IPS DF 19.7 (cell line): ENCODE data around the gene SMOC1.

Source experiments
- DNase-seq: peaks from one replicate; pipeline ENCODE4 v3.0.0-alpha.2; 2013; ENCODE audit warnings: low read depth, low spot score

SMOC1 gene

DNA sequence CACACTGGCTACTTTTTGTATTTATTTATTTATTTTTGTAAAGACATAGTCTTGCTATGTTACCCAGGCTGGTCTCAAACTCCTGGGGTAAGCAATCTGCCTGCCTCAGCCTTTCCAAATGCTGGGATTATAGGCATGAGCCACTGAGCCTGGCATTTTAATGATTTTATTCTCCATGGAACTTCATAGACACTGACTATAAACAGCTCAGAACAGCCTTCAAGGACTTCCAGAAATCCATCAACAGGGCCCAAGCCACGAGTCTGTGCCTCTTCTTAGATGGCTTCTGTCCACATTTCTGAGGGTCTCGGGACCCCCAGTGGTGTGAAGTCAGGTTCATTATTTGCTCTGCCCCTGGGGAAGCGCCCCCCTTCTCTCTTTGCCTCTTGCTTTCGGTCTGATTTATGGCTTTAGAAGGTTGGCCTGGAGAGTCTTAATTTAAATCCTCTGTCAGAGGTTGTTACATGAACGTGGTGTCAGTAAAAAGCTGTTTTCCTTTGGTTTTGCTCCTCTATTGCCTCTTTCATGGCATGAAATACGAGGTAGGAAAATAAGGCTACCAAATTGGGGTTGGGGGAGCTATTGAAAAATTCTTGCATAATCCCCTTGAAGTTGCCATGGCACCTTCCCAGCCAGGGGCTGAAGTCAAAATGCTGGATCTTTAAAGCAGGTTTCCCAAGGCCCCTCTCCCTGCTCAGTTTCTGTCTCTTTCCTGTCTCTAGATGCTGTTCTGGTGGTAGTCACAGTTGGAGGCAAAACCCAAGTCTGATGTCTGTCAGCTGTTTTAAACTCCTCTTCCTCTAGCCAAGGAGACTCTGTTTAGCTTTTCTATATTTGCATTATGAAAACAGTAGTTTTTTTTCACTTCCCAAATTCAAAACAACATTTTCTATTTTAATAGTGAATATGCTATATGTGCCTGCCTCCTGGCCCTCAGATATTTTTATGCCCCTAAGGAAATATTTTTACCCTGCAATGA is 129.4 kb downstream of the SMOC1 start:
- no peak for DNase-seq

DNA sequence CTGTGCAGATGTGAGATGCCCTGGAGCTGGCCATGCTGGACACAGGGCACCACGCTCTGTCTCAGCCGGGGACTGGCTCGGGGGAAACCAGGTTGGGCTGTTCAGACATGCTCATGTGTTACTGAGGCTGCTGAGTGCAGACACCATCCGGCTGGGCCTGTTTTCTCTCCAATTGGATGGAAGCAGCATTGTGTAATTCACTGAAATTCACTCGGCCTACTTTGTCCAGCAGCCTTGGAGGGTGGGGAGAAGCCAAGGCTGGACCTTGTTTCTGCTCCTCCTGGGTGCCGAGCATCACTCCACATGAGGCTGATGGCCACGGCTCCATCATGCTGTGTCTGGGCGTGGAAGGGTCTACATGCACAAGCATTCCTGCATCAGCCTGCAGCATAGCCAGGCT is 130.7 kb downstream of the SMOC1 start:
- DNase-seq = no peak

DNA sequence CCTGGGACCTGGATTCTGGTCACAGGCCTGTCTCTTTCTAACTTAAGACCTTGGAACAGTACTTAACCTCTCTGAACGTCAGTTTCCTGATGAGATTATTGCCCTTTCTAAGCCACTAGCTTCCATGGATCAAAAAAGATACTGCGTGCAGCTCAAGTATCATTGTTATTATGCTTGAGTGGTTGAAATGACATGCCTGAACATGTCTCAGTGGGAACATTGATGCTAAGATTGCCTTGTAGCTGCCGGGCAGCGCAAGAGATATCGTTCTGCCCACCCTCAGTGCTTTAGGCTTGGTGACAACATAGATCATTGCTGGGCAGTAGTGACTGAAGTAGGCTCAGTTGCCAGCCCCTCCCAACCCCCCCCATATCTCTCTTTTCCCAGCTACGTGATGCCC is 131.9 kb downstream of the SMOC1 start:
- no peak for DNase-seq

DNA sequence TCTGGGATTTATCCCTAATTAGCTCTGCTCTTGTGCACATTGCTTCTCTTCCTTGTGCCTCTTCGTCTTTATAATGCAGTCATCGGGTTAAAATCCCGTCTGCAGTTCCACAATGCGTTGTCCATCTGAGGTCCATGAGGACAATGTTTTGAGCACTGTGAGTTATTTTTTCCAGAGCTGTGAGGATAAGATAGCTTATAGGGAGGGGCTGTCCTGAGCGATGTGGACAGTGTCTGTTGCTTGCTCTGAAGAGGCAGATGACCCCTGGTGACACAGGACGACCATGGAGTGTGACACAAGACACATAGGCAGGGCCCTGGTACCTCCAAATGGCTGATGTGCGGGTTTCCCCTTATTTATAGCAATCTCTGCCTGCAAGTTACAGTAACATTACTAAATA is 132.5 kb downstream of the SMOC1 start:
- no peak for DNase-seq

DNA sequence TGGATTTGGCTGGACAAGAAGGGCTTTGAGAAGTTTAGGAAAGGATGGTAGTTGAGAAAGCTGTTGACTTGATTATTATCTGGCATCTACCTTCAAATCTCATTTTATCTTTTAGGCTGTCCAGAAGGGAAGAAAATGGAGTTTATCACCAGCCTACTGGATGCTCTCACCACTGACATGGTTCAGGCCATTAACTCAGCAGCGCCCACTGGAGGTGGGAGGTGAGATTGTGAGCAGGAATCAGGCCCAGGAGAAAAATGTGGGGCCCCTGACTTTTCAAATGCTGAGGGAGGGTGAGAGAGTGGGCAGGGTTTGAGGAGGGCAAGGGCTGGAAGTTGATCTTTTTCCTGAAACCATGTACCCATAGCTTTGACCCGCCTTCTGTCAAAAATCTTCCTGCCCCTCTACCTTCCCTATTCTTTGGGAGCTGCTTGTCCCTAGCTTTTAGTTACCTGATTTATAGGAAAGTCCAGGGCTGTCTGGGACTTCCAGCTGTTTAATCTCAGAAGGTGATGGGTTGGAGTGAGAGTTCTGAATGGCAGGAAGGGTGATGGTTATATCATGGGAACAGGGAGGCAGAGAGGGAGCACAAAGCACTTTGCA is 134.2 kb downstream of the SMOC1 start:
- DNase-seq = no peak

DNA sequence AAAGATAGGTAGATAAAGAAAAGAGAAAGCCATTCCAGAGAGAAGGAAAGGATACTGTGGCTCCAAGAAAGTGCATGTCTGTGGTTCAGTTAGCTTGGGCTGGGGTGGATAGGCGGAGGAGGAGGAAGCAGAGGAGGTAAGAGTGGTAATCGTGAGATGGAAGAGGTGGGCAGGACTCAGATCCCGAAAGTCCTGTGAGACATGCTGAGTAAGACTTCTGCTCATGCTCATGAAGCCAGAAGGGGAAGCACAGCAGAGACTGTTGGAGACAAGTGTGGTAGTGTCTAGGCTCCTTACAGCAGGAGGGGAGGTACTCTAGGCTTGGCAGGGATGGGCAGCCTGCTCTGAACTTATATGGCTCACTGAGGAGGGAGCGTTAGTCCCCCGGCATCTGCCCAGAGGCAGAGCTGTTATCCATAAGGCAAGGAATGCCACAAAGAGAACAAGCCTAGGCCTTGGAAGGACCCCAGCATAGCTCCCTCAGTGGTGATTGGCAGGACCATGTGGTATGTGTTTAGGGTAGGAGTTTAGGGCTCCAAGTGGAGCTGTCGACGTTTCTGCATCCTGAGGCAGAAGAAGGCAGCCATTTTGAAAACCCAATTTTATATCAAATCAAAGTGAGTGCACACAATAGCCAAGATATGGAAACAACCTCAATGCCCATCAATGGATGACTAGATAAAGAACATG is 135.3 kb downstream of the SMOC1 start:
- no peak for DNase-seq

DNA sequence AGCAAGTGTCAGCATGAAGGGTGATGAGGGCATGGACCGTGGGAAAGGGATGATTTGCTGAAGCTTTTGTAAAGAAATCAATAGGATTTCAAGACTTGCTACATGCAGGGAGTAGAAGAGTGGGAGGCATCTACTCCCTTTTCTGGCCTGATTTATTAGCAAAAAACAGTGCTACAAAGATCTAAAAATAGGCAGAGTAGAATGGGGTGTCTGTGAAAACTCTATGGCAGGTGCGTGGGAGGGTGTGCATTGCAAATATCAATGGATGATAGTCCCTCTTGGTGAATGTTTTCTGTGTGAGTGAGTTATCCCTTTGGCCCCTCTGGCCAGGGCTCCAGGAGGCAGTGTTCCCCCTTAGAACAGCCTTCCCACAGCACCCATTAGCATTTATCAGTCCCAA is 139.0 kb downstream of the SMOC1 start:
- DNase-seq = no peak

DNA sequence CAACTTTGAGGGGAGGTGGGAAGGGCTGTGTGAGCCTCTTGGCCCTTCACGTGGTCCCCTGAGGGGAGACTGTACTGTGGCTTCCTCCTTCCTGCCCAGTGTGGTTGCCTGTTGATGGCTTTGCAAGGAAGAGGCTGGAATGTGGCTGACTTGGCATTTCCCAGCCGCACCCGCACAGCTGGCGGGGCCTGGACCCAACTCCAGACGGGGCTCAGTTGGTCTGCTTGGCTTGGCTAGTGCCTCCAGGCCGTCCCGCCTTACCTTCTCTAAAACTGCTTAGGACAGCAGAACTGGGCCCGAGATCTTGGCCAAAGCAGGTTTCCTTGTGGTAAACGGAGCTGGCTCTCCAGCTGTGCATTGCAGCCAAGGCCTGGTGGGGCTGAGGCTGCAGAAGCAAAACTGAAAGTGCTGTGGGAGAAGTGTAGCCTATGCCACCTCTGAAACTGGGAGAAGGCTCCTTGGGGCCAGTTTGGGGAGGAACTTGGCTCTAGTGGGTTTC is 139.5 kb downstream of the SMOC1 start:
- no peak for DNase-seq

DNA sequence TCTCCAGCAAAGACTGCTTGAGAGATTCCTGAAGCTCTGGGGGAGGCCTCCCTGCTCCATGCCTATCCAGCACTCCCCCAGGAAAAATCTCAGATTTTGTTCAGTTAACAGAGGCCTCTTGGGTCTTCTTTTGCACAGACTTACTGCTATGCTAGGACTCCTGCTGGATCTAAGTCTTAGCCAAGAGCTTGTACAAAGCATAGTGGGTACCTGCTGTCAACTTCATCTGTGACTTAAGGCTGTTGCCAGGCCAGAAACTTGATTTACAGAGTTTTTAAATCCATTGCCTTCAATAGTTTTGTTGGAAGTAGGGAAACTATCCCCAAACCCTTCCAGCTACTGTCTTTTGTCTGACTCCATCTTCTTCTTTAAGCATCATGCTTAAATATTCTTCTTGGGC is 140.5 kb downstream of the SMOC1 start:
- no peak for DNase-seq

DNA sequence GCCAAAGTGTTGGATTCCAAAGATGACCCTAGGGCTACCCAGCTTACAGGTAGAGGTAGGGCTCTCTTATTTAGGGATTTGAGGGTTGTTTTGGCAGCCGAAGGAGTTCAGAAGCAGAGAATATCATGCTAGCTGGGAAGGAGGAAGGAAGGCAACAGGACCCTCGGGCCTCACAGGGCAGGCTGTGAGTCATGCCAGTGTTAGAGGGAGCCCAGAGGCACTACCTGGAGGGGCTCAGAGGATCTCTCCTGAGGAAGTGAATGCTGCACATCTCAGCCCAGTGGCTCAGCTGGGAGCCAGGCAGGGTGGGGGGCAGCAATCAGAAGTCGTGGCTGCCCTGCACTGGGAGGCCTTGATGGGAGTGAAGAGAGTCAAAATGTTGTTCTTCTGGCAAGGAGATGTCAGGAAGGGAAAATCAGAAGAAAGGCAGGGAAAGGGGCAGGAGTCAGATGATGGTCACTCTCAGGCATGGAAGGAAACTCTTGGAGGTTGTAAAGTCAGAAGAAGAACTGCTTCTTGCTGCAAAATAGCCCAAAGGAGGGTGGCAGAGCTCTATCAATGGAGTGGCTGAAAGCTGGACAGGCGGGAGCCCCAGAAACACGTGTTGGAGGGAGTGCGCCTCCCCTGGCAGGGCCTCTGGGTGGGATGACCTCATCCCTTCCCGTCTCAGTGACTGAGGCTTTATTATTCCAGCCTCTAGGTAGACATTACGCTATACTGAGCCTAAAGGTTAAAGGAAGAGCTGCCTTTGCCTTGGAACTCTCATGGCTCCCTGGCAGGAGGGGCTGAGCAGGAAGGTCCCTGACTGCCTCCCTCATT is 141.3 kb downstream of the SMOC1 start:
- DNase-seq = no peak

DNA sequence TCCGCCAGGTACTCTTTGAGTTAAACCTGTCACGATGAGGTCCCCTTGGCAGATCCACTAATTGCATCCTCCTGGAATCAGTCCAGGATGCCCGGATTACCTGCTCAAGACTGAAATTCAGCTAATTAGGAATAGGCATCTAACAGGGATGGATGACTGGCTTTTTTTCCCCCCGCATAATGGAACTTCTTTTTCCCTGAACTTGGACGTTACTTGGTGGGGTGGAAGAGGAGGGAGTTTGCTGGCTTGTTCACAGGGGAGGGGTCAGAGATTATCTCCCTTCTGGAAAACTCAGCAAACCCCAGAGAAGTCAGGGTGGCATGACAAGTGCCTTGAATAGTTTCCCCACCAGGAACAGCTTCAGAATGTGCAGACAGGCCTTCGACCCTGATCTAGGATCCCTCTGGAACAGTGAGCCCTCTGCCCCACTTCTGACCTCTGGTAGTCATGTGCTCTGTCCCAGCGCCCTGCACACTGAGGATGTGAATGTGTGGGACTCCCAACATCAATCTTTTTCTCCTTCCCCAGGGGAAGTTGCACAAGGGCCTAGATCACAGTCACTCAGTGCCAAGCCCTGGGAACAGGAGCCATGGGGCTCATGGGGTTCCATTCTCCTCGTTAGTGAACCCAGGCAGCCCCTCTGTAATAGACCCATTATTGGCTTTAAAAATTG is 142.5 kb downstream of the SMOC1 start:
- DNase-seq = no peak

DNA sequence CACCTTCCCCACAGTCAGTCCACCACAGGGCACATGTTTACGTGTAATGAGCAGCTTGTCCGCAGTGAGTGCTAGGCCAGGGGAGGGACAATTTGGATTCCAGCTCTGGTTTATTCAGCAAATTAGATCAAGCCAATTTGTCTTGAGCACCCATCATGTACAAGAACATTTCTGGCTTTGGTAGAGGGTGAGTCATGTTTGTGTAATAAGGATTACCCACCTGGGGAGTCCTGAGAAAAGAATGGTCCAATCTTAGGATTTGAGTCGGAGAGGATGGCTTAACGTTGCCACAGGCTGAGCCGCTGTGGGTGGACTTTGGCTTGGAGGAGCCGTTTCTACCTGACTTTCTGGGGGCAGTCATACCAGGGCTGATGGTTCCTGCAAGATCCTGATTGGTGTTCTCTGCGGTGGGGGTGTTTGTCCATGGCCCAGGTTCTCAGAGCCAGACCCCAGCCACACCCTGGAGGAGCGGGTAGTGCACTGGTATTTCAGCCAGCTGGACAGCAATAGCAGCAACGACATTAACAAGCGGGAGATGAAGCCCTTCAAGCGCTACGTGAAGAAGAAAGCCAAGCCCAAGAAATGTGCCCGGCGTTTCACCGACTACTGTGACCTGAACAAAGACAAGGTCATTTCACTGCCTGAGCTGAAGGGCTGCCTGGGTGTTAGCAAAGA is 143.7 kb downstream of the SMOC1 start:
- no peak for DNase-seq

DNA sequence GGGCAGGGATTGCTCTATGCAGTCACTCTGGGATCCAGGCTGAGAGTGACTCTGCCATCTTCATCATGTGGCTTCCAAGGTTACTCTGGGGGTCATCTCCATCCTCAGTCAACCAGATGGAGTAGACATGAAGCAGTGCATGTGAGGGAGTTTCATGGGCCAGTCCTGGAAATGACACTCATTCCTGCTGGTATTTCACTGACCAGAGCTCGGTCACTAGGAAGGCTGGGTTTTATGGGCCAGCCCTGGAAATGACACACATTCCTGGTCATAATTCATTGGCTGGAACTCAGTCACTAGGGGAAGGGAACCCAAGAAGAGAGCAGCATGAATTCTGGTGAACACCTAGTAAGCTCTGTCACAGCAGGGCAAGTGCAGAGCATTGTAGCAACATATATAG is 144.7 kb downstream of the SMOC1 start:
- DNase-seq = no peak

DNA sequence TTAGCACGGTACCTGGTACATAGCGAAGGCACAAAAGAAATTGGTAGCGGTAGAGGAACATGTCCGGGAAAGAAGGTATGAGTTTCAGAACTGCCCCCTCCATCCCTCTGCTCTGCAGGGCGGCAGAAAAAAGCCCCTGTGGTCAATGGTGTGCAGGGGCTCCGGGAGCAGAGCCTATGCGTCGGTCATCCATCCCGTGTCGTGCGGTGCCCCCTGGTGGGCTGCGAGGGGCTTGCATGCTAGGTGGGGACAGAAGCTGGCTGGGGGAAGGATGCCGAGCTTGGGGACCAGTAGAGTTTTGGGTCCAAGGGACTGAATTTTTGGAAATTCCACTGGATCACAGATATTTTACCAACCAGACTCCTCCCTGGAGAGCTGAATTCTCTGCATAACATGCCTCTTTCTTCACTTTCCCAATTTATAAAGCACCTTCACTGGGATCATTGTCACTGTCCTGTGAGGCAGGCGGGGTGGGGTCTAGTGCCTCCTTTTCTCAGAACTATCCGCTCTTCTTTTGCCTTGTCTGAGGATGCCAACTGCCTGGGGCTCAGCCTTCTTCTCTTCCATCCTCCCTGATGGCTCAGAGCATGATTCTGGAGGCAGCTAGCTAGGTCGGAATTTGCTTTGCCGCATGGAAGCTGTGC is 148.7 kb downstream of the SMOC1 start:
- DNase-seq = no peak

DNA sequence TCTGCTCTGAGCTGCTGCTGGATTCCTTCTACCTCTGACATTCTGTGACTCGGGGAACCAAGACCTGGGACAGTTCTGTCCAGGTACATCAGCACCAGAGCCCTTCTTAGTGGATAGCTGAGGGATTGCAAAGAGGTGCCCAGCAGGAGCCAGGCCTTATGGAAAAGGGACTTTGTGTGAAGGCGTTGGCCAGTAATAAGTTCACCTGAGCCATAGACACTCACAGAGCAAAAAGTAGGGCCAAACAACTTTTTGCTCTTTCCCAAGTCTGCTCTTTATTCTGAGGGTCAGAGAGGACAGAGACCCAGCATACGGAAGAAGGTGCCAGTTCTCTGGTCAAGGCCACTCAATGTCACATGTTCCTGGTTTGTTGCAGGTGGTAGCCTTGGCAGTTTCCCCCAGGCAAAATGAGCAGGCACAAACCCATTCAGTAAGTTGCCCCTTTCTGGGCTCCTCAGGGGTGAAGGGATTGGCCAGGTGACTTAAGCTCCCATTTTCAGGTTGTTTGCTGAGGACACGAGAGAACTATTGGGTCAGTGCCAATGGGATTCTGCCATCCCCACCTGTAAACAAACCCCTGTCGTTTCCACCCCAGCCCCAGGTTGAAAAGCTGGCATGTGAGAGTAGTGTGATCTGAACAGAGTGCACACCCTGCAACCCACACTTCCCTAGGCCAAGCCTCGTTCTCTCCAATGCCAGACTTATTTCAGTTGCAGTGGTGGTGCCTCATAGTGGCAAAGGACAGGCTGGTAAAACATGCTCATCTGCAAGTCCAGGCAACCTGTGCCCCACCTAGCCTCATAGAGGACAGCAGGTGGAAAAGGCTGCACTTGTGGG is 150.3 kb downstream of the SMOC1 start:
- DNase-seq = no peak

DNA sequence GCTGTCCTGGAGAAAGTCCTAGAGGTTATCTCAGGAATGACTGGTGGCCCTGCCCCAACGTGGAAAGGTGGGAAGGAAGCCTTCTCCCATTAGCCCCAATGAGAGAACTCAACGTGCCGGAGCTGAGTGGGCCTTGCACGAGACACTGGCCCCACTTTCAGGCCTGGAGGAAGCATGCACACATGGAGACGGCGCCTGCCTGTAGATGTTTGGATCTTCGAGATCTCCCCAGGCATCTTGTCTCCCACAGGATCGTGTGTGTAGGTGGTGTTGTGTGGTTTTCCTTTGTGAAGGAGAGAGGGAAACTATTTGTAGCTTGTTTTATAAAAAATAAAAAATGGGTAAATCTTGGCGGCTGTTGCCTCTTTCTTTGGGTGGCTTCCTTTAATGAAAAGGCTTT is 152.8 kb downstream of the SMOC1 start:
- DNase-seq = no peak

DNA sequence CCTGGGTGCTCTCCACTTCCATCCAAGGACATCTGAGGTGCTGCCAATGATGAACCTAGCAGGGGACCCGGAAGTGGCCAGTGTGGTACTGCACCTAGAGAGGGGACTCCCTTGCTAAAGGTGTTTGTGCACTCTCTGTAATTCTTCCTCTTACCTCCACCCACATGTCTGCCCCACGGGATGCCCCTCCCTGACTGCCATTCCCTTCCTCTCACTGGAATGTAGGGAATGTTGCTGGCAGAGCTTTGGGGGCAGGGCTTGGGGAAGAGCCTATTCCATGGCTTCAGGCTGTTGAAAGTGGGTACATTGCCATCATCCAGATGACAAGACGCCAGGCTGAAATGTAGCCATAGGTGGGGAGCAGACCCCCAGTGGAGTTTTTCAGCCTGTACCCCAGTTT is 153.2 kb downstream of the SMOC1 start:
- DNase-seq = peak; percentile 59

DNA sequence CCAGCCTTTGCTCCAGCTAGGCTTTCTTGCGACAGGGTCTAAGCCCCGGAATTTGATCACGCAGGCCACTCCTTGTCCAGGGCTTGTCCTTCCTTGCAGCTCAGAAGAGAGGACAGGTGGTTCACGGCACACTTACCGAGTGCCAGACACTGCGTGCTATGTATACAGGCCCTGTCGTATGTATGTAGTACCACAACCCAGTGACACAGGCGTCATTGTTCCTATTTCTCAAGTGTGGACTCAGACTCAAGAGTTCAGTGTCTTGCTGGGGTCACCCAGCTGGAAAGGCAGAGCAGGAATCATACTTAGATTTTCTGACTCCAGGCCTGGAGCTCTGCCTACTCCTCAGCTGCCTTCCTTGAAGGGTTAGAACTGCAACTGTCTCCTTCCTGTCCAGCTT is 153.9 kb downstream of the SMOC1 start:
- no peak for DNase-seq

DNA sequence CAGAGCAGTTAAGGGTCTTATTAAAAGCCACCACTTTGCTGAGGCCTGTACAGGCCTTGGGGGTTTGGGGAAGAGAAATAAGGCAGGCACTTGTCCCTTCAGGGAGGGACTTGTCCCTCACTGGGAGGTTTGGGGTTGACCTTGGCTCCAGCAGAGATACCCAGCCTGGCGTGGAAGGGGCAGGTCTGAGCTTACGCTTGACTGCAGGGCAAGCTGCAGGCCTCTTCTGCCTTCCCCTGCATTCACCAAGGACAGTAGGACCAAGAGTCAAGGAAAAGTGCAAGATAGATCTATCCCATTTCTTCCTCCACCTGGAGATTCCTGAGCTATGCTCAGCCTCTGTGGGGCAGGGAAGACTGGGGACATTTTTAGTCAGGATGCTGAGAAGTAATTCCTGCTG is 154.3 kb downstream of the SMOC1 start:
- DNase-seq = no peak
